GM18861 (cell line): ENCODE measurements around the gene ZNF611.
"Not testable (repeated sequence)": the region's sequence is repeated elsewhere in the genome, so short reads cannot be mapped to it uniquely, and the experiment has no call there.

Experiments used
- ATAC-seq: cut with Tn5 transposase; IDR thresholded peaks from one replicate; pipeline ENCODE4 v1.9.1; 2021; ENCODE audit not compliant: unreplicated experiment

The ZNF611 gene

GRCh38 chr19:52720541-52720940 lies 14.3 kb downstream of the ZNF611 start:
- not testable (repeated sequence) for ATAC-seq

- no peak for ATAC-seq
Observed at GRCh38 chr19:52716522-52716921, 18.3 kb downstream of the ZNF611 start.

DNA sequence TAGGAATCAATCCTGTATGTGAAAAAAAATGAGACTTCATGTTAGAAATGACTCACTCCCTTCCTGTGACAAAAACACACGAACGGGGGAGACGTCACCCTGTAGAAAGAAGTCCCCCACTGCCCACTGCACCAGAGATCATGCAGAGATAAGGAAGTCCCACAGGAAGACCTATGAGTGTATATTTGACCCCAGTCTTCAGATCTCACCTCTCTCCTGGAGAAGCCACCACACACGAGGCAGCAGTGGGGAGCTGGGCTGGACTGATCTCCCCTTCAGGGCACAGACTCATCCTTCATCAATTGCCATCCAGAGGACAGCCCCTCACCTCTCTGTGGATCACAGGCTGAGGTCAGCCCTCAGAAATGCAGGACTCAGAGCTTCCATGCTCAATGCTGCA lies 18.9 kb downstream of the ZNF611 start:
- not testable (repeated sequence) for ATAC-seq

GRCh38 chr19:52715330-52715729 lies 19.5 kb downstream of the ZNF611 start:
- ATAC-seq, result not testable (repeated sequence)

GRCh38 chr19:52713051-52713450 lies 21.8 kb downstream of the ZNF611 start:
- ATAC-seq, result not testable (repeated sequence)

GRCh38 chr19:52711661-52712060 lies 23.2 kb downstream of the ZNF611 start:
- ATAC-seq, result not testable (repeated sequence)

- no peak for ATAC-seq
Observed at GRCh38 chr19:52710538-52710937, 24.3 kb downstream of the ZNF611 start.

GRCh38 chr19:52705615-52706014 lies 29.2 kb downstream of the ZNF611 start:
- not testable (repeated sequence) for ATAC-seq

DNA sequence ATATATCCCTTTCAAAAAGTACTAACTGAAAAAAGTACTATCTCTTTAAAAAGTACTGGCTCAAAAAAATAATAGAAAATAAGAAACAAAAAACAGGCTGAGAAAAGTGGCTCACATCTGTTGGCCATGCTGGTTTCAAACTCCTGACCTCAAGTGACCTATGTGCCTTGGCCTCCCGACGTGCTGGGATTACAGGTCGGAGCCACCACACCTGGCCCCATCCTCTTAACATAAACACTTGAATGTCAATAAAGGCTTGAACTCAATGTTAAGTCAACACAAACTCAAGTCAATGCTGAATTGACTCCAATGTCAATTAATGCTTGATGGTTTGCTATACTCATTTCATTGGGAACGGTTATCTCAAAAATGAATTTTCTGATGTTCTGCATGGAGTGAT lies 30.9 kb downstream of the ZNF611 start:
- no peak for ATAC-seq

GRCh38 chr19:52700673-52701072 lies 34.2 kb downstream of the ZNF611 start:
- ATAC-seq, result no peak

DNA sequence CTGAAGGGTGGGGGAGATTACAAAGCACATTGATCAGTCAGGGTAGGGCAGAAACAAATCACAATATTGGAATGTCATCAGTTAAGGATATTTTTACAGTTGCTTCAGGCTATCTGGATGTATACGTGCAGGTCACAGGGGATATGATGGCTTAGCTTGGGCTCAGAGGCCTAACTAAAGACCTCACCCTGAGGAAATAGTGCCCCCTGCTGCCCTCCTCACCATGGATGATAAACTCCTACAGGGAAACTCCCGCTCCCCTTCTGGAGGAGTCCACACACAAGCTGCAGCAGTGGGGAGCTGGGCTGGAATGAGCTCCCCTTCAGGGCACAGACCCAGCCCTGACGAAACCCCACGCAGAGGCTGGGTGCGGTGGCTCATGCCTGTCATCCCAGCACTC lies 35.3 kb downstream of the ZNF611 start:
- not testable (repeated sequence) for ATAC-seq

- ATAC-seq, result no peak
Observed at GRCh38 chr19:52695996-52696395, 38.8 kb downstream of the ZNF611 start.

GRCh38 chr19:52694921-52695320 lies 39.9 kb downstream of the ZNF611 start:
- no peak for ATAC-seq

DNA sequence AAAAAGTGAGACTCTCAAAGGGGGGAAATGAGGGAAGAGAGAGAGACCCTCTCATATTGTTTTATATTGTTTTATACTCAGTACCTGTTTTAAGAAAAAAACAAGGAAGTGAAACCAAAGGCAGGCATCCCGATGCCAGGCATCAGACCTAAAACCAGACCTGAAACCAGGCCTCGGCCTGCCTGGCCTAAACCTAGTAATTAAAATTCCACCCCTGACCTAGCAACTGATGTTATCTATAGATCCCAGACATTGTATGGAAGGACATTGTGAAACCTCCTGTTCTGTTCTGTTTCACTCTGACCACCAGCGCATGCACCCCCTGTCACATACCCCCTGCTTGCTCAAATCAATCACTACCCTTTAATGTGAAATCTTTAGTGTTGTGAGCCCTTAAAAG lies 40.6 kb downstream of the ZNF611 start:
- not testable (repeated sequence) for ATAC-seq

DNA sequence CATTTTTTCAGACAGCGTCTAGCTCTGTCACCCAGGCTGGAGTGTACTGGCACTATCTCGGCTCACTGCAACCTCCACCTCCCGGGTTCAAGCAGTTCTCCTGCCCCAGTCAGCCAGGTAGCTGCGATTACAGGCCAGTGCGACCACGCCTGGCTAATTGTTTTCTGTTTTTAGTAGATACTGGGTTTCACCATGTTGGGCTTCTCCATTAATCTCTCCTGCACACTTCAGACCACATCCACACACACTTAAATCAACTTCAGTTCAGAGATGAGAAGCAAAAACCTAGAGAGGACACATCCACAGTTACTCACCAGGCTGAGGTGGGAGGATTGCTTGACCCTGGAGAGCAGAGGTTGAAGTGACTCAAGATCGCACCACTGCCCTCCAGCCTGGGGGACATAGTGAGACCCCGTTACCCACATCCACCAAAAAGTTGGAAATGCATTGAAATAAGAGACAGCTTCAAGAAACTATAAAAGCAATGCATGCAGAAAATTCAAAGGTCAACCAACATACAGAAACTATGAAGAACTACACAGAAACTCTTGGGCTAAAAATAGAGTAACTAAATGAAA lies 42.3 kb downstream of the ZNF611 start:
- ATAC-seq, result no peak

GRCh38 chr19:52691737-52692136 lies 43.1 kb downstream of the ZNF611 start:
- ATAC-seq, result no peak

DNA sequence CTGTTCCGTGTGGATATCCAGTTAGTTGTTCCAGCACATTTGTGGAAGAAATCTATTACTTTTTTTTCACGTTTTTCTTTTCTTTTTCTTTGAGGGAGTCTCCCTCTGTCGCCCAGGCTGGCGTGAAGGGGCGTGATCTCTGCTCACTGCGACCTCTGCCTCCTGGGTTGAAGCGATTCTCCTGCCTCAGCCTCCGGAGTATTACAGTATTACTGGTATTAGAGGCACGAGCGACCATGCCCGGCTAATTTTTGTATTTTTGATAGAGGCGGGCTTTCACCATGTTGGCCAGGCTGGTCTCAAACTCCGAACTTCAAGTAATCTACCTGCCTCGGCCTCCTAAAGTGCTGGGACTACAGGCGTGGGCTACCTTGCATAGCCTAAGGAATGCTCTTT lies 43.6 kb downstream of the ZNF611 start:
- ATAC-seq, result no peak

GRCh38 chr19:52690369-52691214 lies 44.3 kb downstream of the ZNF611 start:
- ATAC-seq, result peak; percentile 80

DNA sequence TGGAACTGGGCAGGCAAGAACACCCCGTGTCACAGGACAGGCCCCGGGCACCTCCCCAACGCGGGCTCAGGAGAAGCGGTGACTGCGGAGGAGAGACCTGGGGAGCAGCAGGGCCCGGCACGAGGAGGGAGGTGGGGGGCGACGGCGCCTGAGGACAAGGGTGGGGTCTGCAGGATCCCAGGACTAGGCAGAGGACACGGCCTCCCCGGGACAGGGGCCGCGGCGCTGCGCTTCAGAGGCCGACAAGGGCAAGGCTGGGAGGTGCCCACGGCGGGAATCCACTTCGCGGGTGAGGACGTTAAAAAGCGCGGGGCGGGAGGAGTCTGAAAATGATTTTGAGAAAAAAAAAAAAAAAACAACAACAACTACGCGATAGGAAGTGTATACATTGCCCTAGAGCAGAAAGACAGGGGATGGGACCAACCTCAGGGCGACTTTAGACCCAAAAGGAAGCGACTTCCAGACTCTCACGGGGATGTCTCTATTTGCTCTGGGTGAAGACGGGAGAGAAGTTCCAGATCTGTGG lies 44.9 kb downstream of the ZNF611 start:
- no peak for ATAC-seq

- not testable (repeated sequence) for ATAC-seq
Observed at GRCh38 chr19:52688925-52689796, 45.7 kb downstream of the ZNF611 start.

GRCh38 chr19:52688335-52688734 lies 46.5 kb downstream of the ZNF611 start:
- no peak for ATAC-seq
